NCI-H1417 treated with DMSO at 0.1 percent for 48 hours (cell line): ENCODE measurements around the gene CNP.
"Not testable (repeated sequence)": the region's sequence is repeated elsewhere in the genome, so short reads cannot be mapped to it uniquely, and the experiment has no call there.

Experiments used
- DNase-seq: peaks from one replicate; lab custom pipeline; 2025; lab: John Stamatoyannopoulos, UW

Gene CNP

DNA sequence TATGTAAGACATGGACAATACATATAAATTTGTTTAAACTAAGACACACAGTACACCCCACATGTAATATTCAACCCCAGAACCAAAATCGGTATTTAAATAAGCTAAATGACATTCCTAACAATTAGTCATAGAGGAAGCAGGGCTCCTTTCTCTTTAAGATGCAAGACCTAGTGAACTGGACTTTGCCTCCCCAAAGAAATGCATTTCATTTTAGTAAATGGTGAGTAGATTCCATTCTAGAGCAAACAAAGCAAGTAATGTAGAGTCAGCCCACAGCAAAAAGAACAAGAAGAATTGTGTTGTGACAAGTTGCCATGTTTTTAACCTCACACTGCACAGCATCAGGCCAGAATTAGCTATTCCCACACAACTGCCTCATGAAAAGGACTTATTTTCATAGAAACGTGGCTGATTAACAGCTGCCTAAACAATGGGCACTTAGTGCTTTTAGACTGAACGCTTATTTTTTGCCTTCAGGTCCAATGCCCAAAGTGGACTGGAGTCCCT lies 36.3 kb downstream of the CNP start:
- DNase-seq: no peak

- no peak for DNase-seq
Measured at GRCh38 chr17:42005166-42005565, 38.6 kb downstream of the CNP start.

DNA sequence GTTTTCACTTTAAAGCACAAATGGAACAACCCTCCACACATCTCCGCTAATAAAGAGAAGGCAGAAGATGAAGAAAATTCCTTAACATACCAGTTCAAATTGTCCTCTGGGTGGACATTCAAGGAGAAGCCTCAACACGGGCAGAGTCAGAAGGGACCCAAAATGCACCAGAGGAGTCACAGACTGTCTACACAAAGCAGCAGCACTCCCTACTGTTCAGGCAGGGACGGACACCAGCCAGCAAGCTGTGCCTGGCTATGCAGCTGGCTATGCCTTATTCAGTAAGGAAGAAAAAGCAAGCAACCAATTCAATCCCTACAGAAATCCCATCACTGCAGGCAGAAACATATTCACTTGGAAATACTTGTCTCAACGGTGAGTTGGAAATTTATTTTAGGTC lies 42.6 kb downstream of the CNP start:
- DNase-seq: no peak

DNA sequence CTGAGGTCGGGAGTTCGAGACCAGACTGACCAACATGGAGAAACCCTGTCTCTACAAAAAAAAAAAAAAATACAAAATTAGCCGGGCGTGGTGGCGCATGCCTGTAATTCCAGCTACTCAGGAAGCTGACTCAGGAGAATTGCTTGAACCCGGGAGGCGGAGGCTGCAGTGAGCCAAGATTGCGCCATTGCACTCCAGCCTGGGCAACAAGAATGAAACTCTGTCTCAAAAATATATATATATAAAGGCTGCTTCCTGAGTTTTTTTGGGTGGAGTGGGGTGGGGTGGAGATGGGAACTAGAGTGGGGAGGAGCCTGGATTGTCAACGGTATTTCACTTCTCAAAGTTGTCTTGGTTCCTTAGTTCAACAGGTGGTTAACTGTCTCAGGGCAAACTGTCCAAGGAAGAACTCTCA lies 43.7 kb downstream of the CNP start:
- DNase-seq: not testable (repeated sequence)

DNA sequence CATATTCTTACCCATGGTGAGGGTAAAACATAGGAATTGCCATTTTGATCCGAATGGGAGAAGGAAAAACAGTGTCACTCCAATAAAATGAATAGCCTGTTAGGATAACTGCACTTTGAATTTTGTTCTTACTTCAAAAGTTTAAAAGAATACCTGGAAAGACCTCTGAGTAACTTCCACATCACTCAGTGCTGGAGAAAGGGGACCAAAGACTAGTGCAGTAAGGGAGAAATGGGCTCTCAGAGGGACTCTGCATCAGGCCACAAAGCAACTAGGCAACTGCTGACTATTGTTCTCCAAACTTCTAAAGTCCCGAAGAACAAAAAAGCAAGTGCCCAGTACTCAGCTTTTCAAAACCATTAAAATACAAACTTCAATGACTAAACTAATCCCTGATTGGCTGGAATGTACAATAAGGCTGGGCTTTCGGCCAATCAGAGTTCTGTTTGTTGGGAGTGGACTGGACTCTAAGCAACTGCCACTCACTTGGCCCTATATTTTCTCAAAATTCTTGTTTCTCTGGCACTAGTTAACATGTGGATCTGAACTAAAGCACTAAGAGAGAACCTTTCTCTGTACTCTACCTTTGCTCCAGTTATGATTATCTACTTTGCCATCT lies 44.4 kb downstream of the CNP start:
- DNase-seq: no peak

DNA sequence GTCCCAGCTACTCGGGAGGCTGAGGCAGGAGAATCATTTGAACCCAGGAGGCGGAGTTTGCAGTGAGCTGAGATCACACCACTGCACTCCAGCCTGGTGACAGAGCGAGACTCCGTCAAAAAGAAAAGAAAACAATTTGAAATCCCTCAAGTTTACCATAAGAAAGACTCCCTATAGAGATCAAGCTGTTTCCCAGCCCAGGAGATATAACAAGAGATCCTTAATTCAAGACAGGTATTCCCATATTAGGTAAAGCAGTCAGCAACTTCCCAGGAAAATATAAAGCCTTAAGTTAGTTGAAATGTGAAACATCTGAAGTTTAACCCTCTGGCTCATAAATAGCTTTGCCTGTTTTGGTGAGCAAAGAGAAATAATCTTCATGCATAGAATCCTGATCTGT lies 45.8 kb downstream of the CNP start:
- not testable (repeated sequence) for DNase-seq

DNA sequence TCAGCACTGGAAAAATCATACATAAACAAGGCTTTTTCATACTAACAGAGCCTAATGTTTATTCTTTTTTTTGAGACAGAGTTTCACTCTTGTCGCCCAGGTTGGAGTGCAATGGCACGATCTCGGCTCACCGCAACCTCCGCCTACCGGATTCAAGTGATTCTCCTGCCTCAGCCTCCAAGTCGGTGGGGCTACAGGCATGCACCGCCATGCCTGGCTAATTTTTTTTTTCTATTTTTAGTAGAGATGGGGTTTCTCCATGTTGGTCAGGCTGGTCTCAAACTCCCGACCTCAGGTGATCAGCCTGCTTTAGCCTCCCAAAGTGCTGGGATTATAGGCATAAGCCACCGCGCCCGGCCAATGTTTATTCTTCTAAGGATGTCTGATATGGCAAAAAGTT lies 47.1 kb downstream of the CNP start:
- DNase-seq: not testable (repeated sequence)

DNA sequence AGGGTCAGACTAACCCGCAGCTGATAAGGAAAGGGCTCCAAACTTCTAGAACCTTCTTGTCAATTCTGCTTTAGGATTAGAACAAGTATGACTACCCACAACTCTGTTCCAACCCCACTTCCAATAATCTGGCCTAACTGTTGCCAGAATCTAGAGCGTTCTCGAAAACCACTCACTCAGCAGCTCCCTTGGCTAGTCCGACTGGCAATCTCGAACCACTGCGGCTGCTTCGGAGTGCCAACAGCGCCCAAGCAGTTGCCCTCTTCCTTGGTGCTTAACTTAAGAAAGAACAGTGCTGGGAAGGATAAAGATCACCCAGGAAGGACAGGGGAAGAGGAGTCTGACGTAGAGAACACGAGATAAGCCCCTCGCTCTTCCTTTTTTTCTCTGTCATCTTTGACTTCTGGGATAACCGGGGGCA lies 49.8 kb downstream of the CNP start:
- DNase-seq: no peak

DNA sequence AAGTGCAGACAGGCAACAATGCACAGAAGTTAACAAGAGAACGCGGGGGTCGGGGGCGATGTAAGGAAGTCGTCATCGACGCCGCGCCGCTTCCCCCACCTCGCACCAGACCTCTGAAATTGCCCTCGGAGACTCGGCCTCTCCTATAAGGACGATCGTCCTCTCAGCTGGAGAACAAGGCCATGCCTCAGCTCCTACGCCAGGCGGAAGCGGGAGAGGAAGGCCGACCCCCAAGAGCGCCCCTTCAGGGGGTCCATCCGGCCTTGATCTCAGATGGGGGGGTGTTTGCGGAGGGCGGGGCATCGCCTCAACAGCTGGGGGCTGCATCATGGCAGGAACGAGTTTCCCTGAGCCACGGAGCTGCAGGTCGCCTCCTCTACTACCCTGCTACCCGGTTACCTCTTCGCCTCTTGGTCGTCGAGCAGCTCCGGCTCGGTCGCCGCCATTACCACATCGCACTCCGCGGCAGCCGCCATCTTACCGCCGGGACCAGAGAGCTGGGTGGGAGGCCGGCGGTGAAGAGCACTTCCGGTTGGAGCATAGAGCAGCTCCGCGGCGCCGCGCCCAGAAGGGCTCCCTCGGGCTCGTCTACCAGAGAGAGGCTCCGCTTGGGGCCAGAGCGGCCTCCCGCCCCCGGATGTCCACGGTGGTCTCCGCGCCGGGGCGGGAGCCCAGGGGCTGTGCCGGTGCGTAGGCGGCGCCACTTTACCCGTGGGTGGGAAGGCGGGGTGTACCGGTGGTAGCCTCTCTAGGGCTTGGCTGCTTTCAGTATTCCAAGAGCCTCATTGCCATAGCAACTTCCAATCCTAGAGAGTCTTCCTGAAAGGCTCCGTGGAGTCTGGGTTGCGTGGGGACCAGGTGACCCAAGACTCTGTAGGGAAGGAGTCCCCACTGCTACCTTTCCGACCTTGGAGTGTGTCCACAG lies 50.6 kb downstream of the CNP start, which contains the start of gene DNAJC7:
Gene DNAJC7, minus strand, starts transcription at position 499 of the 925 bp plus-strand sequence. Its CDS starts 23 bp downstream, at position 476.
- DNase-seq: peak; percentile 44

DNA sequence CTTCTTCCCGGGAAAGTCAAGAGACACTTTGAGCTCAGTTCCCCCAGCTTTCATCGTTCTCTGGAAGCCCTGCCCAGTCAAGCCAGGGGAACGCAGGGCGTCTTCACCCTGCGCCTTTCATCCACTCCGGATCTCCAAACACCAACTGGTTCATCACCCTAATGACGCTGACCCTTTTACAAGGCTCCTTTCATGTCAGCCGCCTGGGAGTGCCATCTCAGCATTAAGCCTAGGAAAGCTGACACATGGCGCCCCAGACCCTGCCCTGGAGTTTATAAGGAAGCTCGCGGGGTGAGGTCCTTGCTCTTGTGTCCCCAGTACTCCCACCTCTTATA lies 51.2 kb downstream of the CNP start:
- no peak for DNase-seq

GRCh38 chr17:42018339-42018738 lies 51.7 kb downstream of the CNP start:
- DNase-seq: no peak

- no peak for DNase-seq
Measured at GRCh38 chr17:42018988-42019387, 52.4 kb downstream of the CNP start.

DNA sequence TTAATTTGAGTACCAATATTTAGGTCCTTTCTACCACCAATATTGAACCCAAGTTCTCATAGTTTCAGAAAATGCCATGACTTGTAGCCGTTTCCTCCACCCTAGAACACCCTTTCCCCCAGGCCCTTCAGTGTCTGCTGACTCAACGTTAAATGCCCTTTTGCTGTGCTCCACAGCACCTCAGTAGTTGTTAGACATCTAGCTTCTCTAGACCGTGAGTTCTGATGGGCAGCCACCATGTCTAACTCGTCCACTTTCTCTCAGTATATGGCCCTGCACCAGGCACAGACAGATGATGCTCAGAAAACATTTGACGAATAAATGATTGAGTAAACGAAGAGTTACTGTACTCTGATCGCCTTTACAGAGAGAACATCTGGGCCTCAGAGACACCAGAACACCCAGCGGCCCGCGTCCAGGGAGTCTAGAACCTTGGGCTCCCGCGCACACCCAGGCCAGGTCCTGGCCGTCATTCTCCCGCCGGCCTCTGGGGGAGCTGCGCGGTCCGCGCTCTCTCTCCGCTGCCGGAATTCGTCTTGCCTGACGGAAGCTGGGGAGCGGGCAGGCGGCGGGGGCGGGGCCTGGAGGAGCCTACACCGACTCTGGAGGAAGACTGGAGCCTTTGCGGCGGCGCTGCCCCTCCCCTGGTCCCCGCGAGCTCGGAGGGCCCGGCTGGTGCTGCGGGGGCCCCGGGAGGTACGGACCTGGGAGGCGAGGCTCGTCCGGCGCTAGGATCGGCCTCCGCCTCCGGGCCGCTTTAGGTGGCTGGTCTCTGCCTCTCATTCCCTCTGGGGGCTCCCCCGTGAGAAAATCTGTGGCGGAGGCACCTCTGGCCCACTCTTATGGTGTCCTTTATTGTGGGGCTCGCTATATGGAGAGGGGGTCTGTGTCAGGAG lies 53.2 kb downstream of the CNP start, which contains the start of gene NKIRAS2:
Gene NKIRAS2, plus strand, starts transcription at position 582 of the 896 bp plus-strand sequence. CDS start 1,488 bp downstream, outside the sequence.
- DNase-seq: peak; percentile 44

DNA sequence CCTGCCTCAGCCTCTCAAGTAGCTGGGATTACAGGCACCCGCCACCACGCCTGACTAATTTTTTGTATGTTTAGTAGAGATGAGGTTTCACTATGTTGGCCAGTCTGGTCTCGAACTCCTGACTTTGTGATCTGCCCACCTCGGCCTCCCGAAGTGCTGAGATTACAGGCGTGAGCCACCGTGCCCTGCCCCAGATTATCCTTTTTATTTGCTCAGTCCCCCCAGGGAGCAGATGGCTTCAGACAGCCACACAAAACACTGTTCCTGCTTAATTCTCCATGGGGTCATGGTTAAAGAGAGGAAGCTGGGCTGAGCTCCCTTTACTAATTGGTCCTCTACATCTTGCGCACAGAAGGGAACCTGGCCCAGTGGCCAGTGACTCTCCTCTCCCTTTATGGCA lies 54.2 kb downstream of the CNP start:
- not testable (repeated sequence) for DNase-seq

- DNase-seq: no peak
Measured at GRCh38 chr17:42023524-42024349, 57.1 kb downstream of the CNP start.

GRCh38 chr17:42025191-42025579 lies 58.6 kb downstream of the CNP start:
- DNase-seq: no peak

DNA sequence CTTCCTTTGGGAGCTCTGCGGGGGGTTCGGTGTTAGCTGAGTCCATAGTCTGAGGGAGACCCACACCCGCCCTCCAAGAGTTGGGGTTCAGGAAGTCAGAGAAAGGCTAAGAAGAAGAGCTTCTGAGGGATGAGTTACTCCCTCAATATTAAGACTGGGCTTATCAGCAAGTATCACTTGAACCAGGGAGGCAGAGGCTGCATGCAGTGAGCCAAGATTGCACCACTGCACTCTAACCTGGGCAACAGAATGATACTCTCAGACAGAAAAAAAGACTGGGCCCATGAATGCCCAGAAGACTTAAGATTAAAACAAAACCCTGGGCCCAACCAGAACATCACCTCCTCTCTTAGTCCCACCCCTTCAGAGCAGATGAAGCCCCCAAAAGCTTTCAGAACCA lies 59.3 kb downstream of the CNP start:
- DNase-seq: no peak

DNA sequence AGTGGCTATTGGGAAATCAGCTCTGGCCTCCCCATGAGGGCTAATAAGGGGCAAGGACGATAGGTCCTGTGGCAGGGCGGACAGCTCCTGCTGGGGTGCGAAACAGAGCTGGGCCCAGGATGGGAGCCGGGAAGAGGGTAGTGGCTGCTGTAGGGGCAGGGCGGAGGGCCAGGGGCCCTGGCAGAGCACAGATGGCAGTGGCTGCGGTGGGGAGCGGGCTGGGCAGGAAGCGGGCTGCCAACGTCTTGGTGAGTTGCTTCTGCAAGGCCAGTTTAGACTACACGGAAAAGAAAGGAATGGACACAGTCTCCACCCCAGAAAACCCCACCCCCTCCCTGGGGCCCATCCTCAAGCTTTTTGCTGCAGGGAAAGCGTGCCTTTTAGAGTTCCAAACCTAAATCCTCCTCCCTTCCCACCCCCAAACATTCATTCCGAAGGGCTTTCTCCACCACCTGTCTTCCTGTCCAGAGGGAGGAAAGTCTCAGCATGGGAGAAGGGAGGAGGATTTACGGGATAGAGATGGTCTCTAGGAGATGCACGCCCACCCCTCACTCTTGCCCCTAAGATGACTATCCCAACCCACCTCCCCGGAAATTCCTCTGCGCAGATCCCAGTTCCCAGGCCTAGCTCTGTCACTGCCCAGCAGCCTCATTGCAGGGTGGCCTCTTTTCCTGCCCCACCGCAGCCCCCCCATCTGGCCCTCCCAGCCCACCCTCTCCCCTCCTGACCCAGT lies 60.4 kb downstream of the CNP start:
- no peak for DNase-seq
